ENCODE measurements around the gene CLEC16A.

- TF ChIP-seq POLR2A (IDR thresholded peaks at IDR 0.05): no peak
- no peak for TF ChIP-seq CTCF (IDR thresholded peaks at IDR 0.05)
- TF ChIP-seq POLR2AphosphoS5 (IDR thresholded peaks at IDR 0.05): no peak
Measured at GRCh38 chr16:11060364-11060763, 116.0 kb downstream of the CLEC16A start.

Data from breast epithelium (tissue), 3 donors.